GM12872 (cell line): Measurements from ENCODE around the gene HOXC11.
A peak's percentile ranks its signal among the peaks of the same experiment; 100 is the strongest.

Source experiments
- CTCF ChIP-seq: IDR thresholded peaks from 3 replicates; pipeline ENCODE4 v1.5.1; 2011; ENCODE audit warnings: low read depth, mild to moderate bottlenecking, low read length, moderate library complexity; ENCODE audit not compliant: insufficient read depth

Gene HOXC11

DNA sequence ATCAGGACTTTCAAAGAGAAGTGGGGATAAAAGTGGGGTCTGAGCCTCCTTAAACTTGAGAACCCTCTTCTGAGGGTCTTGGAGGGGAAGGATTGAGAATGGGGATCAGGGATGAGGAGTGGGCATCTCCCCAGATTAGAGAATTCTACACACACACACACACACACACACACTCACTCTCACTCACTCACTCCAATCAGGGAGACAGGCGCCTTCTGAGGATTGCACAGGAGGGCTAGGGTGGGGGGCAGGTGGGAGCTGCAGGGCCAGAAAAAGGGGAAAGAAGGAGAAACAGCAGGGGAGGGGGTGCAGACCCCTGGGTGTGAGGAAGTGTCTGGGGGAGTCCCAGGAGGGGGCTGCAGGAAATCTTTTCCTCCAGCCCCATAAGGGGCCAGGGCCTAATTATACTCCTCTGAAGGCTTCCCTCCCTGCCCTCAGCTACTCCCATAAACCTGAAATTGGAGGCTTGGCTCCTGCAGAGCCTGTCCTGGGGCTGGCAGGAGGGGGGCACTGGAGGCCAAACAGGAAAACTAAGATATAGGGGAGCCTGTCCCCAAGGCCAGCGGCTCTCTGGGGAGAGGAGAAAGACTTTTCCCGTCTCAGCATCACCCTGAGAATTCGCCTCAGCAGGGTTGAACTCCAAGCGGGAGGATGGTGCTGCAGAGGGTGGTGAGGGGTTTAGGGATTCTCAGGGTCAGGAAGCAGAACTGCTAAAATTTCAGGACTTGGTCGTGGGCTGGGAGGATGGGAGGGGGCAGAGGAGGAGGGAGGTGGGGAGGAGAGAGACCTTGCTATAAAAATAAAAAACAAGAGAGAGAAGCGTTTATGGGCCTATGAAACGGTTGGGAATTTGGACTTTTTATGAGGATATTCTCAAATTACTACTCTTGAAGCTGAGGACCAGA lies 28.6 kb downstream of the HOXC11 start:
- no peak for TF ChIP-seq CTCF

DNA sequence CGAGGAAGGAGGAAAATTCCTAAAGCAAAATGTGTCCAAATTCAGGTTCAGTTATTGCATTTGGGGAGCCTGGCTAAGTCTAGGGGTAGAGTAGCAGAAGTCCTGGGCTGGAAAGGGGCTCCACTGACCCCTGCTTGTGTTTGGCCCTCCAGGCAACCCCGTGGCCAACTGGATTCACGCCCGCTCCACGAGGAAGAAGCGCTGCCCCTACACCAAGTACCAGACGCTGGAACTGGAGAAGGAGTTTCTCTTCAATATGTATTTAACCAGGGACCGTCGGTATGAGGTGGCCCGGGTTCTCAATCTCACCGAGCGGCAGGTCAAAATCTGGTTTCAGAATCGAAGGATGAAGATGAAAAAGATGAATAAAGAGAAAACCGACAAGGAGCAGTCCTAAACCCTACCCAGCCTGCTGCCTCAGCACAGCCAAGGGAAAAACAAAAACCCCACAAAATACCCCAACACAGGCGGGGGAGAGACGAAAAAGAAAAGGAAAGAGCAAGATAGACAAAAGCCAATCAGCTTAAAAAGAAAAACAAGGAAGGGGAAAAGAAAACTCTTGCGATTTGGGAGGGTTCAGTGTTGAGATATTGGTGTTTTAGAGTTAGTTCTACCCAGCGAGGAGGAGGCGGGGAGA lies 29.5 kb downstream of the HOXC11 start:
- TF ChIP-seq CTCF = no peak

- no peak for TF ChIP-seq CTCF
Observed at GRCh38 chr12:54002915-54003389, 30.0 kb downstream of the HOXC11 start.

GRCh38 chr12:54003625-54004024 lies 30.7 kb downstream of the HOXC11 start:
- no peak for TF ChIP-seq CTCF

- peak; percentile 20; the same call in 1 of the 3 replicates for TF ChIP-seq CTCF
Observed at GRCh38 chr12:54004063-54004840, 31.3 kb downstream of the HOXC11 start.

DNA sequence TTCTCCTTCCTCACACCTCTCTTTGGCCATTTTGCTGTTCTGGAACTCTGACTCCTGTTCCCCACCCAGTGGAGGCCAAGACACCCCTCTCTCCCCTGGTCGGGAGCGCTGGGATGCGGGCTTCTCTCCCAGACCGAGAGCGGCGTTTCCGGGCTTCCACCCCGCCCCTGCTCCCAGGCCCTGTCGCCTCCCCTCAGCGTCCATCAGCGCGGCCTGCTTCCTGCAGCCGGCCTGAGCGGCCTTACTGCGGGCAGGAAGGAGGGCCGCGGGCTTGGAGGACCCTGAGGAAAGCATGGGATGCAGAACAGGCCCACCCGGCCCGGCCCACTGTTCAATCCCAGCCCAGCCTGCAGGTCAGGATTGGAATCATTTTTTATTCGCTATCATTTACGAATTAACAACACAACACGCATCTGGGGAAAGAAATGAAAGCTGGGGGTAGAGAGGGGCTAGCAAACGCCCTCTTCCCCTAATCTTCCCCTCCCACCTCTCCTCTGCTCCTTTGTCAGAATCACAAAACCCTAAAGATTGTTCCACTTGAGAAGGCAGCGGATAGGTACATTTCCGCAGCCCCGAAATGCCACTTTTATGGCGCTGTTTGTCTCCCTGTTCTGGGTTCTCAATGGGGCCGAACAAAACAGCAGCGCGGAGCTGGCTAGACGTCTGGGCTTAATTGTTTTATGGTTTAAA lies 32.1 kb downstream of the HOXC11 start:
- no peak for TF ChIP-seq CTCF
